H1 (cell line): ENCODE data around the gene FOXK1. TPM values are rescaled to one million over a fixed set of nuclear protein-coding genes. Genes with fewer than 3 reads are reported as not detected.
A peak's percentile ranks its signal among the peaks of the same experiment; 100 is the strongest.

ENCODE experiments used
- SP4 ChIP-seq: IDR thresholded peaks from 2 replicates; pipeline ENCODE4 v1.6.1; 2012; ENCODE audit warnings: low read length, inconsistent platforms
- SRF ChIP-seq: IDR thresholded peaks from 2 replicates; pipeline ENCODE4 v1.6.1; 2011; ENCODE audit warnings: mild to moderate bottlenecking, low read depth, low read length, moderate library complexity
- polyA plus RNA-seq, 7 experiments: library from polyadenylated mRNA; depleted of rRNA in 3 of 7; stranded (reverse) in 5 of 7; unstranded in 2 of 7; fragments of >200 nt in 5 of 7; fragments of 200-250 nt in 2 of 7; gene quantifications; 1 replicate in 5 of 7; 2 replicates in 1 of 7; 4 replicates in 1 of 7; pipeline versions ENCODE4 v1.2.1 to v1.2.3, GENCODE V29; 2011 to 2013; ENCODE audit warnings: missing spikeins in 2 of 7, mixed read lengths in 2 of 7
- total RNA-seq: library from RNA; stranded (reverse); fragmentation: NEBNext Ultra II Directional; extraction: Animal tissue kit (Norgen Biotek cat#: 25700); gene quantifications from 2 replicates; pipeline ENCODE4 v1.2.1, GENCODE V29; 2021

Gene FOXK1
- total and polyA plus RNA-seq, 2 of the 8 experiments (the other 6 are each of a cell fraction or from before 2014, with no cell fraction given): 2.0 to 8.5 TPM

DNA sequence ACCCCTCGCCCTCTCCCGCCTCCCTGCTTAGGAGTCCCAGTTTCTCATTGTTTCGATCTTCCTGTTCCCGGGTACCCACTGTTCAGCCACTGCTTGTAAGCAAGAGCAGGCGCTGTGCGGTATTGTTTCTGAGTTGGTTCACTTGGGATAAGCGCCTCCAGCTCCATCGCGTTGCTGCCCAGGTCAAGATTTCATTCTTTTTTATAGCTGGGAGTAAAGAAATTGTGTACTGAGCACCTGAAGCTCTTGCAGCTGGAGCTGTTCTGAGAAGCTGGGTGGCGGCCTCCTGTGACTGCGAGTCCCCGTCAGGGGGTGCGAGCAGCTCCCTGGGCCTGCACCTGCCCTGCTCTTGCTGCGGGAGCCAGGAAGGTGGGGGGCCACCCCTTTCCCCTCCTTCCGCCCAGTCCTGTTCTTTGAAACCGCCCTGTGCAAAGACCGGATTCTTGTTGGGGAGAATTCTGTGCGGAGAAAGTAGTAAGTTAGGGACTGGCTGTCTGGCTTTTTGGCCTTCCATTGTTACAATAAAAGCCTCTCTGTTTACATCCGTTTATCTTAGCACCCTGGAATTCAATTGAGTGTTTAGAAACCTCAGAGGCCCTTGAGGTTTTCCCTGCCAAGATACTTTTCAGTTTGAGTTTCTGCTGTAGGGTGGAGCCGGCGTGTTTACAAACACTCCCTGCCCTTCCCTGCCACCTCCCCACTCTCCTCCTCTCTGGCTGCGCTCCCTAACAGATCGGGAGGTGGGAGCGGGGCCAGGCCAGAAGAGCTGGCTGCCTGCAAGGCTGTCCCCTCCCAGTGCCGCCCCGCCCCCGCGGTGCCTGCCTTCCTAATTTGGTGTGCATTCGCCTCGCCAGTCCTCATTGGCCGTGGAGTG is 62.5 kb downstream of the FOXK1 start (continued):
- TF ChIP-seq SRF (peak; percentile 95), SP4 (no peak)
